Right atrium auricular region (tissue), 2 donors: Measurements from ENCODE around the gene PSMB10. TPM values are rescaled to one million over a fixed set of nuclear protein-coding genes. Genes with fewer than 3 reads are reported as not detected.

Experiments
- DNase-seq: peaks from one replicate; pipeline ENCODE4 v3.0.0-alpha.2; 2019; ENCODE audit warnings: low spot score
- H3K27ac ChIP-seq, 2 donors: fragments of 200-600 bp; sonication (generic); 1 replicate in 1 of 2; 2 replicates in 1 of 2; pipeline ENCODE4 v1.5.1; 2016 to 2019
- H3K27me3 ChIP-seq, 2 donors: fragments of 200-600 bp; sonication (generic); one replicate each; pipeline versions ENCODE4 v1.5.1 to v1.6.0; 2017 to 2019
- H3K36me3 ChIP-seq: fragments of 200-600 bp; sonication (generic); one replicate; pipeline ENCODE4 v1.5.1; 2016
- H3K4me1 ChIP-seq, 2 donors: fragments of 200-600 bp; sonication (generic); one replicate each; pipeline versions ENCODE4 v1.5.1 to v1.6.0; 2017 to 2019
- H3K4me3 ChIP-seq, 2 donors: fragments of 200-600 bp; sonication (generic); 1 replicate in 1 of 2; 2 replicates in 1 of 2; pipeline ENCODE4 v1.5.1; 2017 to 2019; ENCODE audit warnings: mild to moderate bottlenecking in 1 of 2, moderate library complexity in 1 of 2
- H3K9me3 ChIP-seq, 2 donors: fragments of 200-600 bp; sonication (generic); one replicate each; pipeline ENCODE4 v1.5.1; 2019
- CTCF ChIP-seq, 2 donors: fragments of 200-600 bp; sonication (generic); IDR thresholded peaks; one replicate each; pipeline ENCODE4 v1.5.1; 2019; ENCODE audit warnings: antibody characterized with exemption in 2 of 2
- total RNA-seq, 2 donors: library from RNA; depleted of rRNA; stranded (reverse); fragments of >200 nt; gene quantifications; one replicate each; pipeline ENCODE4 v1.1.0, GENCODE V29; 2016

PSMB10 gene
- total RNA-seq, 2 donors from 2014 or later, result 37.3 to 38.4 TPM

GRCh38 chr16:67961551-67961957 is 24.9 kb upstream of the PSMB10 start:
- DNase-seq, result no peak
- no peaks in the 10 kb centered on the region for H3K27me3 ChIP-seq
- H3K36me3 ChIP-seq, result peaks cover 77% of the 10 kb centered on the region
- H3K27ac ChIP-seq, result peak overlapping the region; percentile 96 to 99
- no peaks in the 10 kb centered on the region for H3K9me3 ChIP-seq
- H3K4me1 ChIP-seq, result peaks cover 0 to 83% of the 10 kb centered on the region in 2 donors
- H3K4me3 ChIP-seq, result no peak overlapping the region
- no peak for TF ChIP-seq CTCF (IDR thresholded peaks at IDR 0.05)

DNA sequence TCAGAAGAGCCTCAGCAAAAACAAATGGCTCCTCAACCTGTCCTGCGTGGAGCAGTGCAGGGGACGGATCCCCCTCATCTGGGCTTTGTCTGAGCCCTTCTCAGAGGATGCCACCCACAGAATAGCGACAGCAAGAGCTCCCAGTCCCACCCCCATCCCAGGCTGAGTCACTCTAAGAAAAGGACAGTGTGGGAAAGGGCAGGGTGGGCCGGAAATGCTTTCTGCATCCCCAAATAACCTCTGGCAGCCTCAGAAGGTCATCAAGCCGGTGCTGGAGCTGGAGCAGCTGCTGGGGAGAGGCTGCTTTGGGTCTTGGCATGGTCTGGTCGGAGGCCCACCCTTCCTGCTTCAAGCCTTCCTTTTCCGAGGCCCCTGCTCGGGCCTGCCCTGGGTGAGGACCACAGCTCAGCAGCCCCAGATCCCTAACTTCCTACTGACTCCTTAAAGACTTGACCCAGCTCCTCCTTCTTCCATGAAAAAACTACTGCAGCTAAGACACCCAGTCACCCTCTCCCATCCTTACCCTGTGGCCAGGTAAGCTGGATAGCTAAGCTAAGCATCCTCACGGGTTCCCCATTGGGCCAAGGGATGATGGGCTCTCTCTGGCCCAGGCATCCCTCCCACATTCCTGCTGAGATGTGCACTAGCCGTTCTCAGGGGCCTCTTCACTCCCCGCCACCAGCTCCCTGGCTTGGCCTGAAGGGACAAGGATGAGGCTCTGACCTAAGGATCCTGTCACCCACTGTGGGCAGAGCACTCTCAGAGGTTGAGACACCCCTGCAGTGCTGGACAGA is 23.1 kb upstream of the PSMB10 start:
- no peak for TF ChIP-seq CTCF (IDR thresholded peaks at IDR 0.05)
- Histone ChIP-seq H3K4me1 (peaks cover 0 to 65% of the 10 kb centered on the region in 2 donors), H3K27ac (peak overlapping the region; percentile 75 to 99), H3K36me3 (peaks cover 88% of the 10 kb centered on the region), H3K9me3 (no peaks in the 10 kb centered on the region), H3K4me3 (no peak overlapping the region), H3K27me3 (no peaks in the 10 kb centered on the region)
- peak; percentile 93 for DNase-seq

DNA sequence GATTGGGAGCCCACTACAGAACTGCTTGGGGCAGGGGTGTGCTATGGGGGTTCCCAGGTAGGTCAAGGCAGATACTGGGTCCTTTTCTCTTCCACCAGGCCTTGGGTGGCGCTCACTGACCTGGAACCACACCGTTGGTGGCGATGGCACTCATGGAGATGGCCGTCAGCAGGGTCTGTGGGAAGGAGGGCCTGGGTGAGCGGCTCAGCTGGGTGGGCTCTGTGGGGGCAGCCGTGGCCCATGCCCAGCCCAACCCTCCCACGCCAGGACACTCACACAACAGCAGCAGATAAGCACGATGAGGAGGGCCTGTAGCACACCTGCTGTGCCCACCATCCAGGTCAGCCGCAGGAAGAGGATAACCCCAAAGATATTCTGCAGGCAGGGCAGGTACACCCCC is 21.0 kb upstream of the PSMB10 start:
- Histone ChIP-seq H3K27me3 (no peaks in the 10 kb centered on the region), H3K4me3 (no peak overlapping the region), H3K4me1 (peaks cover 0 to 49% of the 10 kb centered on the region in 2 donors), H3K36me3 (peaks cover 96% of the 10 kb centered on the region), H3K9me3 (no peaks in the 10 kb centered on the region), H3K27ac (peak overlapping the region in 1 of 2 donors; percentile 99)
- no peak for DNase-seq
- TF ChIP-seq CTCF (IDR thresholded peaks at IDR 0.05), result no peak

GRCh38 chr16:67954421-67955196 is 18.0 kb upstream of the PSMB10 start:
- no peaks in the 10 kb centered on the region for H3K27me3 ChIP-seq
- peaks cover 98% of the 10 kb centered on the region for H3K36me3 ChIP-seq
- no peak for TF ChIP-seq CTCF (IDR thresholded peaks at IDR 0.05)
- H3K27ac ChIP-seq, result no peak overlapping the region
- H3K9me3 ChIP-seq, result no peaks in the 10 kb centered on the region
- peaks cover 0 to 36% of the 10 kb centered on the region in 2 donors for H3K4me1 ChIP-seq
- no peak for DNase-seq
- H3K4me3 ChIP-seq, result no peak overlapping the region

DNA sequence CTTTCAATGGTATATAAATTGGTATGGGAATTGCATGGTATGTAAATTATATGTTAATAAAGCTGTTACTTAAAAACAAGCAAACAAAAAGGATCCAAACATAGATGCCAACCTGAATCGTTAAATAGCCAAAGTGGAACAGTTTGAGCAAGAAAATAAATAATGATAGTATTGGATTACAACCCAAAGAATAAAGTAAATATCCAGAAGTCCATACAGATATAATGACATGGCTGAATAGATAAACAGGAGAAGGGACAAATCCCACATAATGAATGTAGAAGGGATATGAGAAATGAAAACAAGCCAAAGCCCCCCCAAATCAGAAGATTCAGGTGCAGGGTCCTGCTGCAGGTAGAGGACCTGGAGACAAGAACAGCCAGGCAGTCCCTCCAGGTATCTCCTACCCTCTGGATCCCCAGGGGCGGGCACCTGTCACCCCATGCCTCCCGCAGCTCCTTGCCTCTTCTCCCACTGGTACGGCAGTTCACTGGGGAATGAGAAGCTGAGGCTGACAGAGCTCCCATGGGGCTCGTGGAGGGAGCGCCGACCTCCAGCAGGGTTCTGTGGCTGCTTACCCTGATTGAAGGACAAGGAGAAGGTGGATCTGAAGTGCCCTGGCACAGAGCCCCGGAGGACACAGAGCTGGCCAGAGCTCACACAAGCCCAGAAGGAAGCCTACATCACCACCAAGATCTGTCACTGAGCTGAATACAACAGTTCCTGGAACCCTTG is 17.2 kb upstream of the PSMB10 start:
- no peaks in the 10 kb centered on the region for H3K9me3 ChIP-seq
- H3K27ac ChIP-seq, result no peak overlapping the region
- DNase-seq, result no peak
- H3K36me3 ChIP-seq, result peaks cover 98% of the 10 kb centered on the region
- no peak overlapping the region for H3K4me3 ChIP-seq
- TF ChIP-seq CTCF (IDR thresholded peaks at IDR 0.05), result no peak
- H3K27me3 ChIP-seq, result no peaks in the 10 kb centered on the region
- peaks cover 0 to 28% of the 10 kb centered on the region in 2 donors for H3K4me1 ChIP-seq
